Ascending aorta (tissue), 1 donor: ENCODE data around the gene LRRC10B. TPM values are rescaled to one million over a fixed set of nuclear protein-coding genes. Genes with fewer than 3 reads are reported as not detected.

Experiments
- total RNA-seq: library from RNA; depleted of rRNA; stranded (reverse); fragments of >200 nt; gene quantifications from one replicate; pipeline ENCODE4 v1.1.0, GENCODE V29; 2016

Gene LRRC10B
- total RNA-seq, 1 donor from 2014 or later: 0.85 TPM

Other genes with a start within 250 kb of the LRRC10B start
- gene VWCE, start 213.4 kb upstream of the LRRC10B start, total RNA-seq: 19.2 TPM
- 130 TPM for gene DDB1, start 175.6 kb upstream of the LRRC10B start, total RNA-seq
- 7.3 TPM for gene TKFC, start 175.5 kb upstream of the LRRC10B start, total RNA-seq
- gene CYB561A3, start 146.9 kb upstream of the LRRC10B start, total RNA-seq: 215 TPM
- gene TMEM138, start 146.4 kb upstream of the LRRC10B start, total RNA-seq: 44.9 TPM
- 64.9 TPM for gene TMEM216, start 116.2 kb upstream of the LRRC10B start, total RNA-seq
- 22.9 TPM for gene CPSF7, start 78.8 kb upstream of the LRRC10B start, total RNA-seq
- 13.6 TPM for gene SDHAF2, start 78.6 kb upstream of the LRRC10B start, total RNA-seq
- 1.8 TPM for gene SYT7, start 72.3 kb downstream of the LRRC10B start, total RNA-seq
- gene DAGLA, start 171.6 kb downstream of the LRRC10B start, total RNA-seq: 5.3 TPM
- not detected for gene MYRF, start 243.9 kb downstream of the LRRC10B start, total RNA-seq